WI38 (cell line): Measurements from ENCODE around the gene CIB4.

ENCODE experiments used
- H3K4me3 ChIP-seq: 2 replicates; pipeline ENCODE4 v1.5.1; 2011; ENCODE audit warnings: low read depth, mild to moderate bottlenecking, control low read depth, low read length
- TF ChIP-seq, protein P1 (sequence below): IDR thresholded peaks from 2 replicates; pipeline ENCODE4 v1.5.1; 2012; ENCODE audit warnings: low read depth, mild to moderate bottlenecking, control low read depth, low read length

Gene CIB4

DNA sequence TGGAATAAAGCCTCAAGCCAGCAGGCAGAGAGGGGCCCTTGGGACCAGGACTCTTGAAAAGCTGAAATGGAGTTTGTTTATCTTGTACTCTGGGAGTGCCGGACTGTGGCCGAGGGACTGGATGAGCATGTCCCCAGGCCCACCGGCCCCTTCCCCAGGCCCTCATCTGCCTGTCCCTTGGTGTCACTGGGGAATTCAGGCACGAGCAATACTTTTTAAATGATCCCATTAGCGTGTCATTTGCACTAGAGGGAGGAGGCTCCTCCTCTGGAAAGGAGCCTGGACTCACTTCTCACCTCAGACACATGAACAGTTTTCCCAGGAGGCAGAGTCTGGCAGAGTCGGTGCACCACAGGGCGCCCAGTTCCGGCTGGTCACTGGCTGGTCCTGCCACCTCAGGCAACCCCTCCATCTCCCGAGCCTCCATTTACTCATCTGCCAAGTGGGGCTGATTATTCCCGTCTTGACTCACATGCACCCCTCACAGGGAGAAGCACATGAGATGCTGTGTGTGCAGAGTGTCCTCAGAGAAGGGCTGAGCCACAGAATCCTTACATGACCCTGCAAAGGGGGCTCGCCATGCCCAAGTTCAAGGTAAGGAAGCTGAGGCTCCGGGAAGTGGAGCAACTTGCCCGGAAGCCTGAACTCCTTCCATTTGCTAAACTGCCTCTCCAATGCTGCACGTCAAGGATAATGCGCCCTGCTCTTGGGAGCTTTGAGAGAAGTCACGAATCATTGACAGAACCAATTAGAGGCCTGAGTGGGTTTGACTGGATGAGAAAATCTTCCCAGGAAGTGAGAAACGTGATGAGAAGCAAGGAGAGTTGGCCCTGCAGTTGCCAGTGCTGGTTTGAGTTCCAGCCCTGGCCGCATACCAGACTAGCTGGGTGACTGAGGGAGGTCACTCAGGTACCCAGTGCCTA lies 26.7 kb downstream of the CIB4 start:
- TF ChIP-seq, protein P1, sequence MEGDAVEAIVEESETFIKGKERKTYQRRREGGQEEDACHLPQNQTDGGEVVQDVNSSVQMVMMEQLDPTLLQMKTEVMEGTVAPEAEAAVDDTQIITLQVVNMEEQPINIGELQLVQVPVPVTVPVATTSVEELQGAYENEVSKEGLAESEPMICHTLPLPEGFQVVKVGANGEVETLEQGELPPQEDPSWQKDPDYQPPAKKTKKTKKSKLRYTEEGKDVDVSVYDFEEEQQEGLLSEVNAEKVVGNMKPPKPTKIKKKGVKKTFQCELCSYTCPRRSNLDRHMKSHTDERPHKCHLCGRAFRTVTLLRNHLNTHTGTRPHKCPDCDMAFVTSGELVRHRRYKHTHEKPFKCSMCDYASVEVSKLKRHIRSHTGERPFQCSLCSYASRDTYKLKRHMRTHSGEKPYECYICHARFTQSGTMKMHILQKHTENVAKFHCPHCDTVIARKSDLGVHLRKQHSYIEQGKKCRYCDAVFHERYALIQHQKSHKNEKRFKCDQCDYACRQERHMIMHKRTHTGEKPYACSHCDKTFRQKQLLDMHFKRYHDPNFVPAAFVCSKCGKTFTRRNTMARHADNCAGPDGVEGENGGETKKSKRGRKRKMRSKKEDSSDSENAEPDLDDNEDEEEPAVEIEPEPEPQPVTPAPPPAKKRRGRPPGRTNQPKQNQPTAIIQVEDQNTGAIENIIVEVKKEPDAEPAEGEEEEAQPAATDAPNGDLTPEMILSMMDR = no peak
- no peak overlapping the region for H3K4me3 ChIP-seq

DNA sequence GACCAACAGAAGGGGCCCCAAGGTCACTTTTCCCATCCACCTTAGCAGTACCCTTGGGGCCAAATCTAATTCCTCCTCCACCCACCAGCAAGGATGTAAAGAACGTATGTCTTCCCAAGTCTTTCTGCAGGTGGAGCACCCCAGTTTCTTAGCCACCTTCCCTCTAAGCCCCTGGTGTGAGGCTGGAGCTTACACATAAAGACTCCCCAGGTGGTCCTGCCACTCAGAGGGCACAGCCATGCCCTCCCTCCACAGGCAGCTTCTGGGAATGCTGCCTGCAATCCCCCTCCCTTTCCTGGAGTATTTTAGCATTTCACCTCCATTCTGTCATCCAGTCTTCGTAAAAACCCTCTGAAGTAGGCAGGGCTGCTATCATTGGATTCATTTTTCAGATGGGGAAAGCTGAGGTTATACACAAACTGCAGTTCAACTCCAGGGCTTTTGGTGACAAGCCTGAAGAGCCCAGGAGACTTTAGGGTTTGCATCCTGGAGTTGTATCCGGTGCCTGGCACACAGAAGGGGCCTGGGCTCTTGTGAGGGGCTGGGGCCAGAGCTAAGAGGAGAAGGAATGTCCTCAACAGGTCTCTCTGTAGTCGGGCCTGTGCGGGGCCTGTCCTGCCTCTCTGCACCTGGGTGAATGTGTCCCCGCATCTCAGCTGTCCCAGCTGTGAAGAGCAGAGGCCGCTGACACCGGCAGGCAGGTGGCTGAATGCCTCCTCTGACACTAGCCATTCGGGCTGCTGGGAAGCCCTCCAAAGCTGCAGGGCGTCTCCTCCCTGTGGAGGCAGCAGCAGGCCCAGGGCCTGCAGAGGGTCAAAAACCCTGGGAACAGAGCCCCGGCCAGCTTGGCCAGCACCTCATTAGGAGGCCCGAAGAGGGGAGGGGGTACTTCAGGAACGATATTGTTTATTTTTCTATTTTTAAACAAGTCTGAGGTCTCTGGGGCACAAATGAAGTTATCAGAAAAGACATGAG lies 27.6 kb downstream of the CIB4 start:
- H3K4me3 ChIP-seq = no peak overlapping the region
- TF ChIP-seq, protein P1 = no peak

DNA sequence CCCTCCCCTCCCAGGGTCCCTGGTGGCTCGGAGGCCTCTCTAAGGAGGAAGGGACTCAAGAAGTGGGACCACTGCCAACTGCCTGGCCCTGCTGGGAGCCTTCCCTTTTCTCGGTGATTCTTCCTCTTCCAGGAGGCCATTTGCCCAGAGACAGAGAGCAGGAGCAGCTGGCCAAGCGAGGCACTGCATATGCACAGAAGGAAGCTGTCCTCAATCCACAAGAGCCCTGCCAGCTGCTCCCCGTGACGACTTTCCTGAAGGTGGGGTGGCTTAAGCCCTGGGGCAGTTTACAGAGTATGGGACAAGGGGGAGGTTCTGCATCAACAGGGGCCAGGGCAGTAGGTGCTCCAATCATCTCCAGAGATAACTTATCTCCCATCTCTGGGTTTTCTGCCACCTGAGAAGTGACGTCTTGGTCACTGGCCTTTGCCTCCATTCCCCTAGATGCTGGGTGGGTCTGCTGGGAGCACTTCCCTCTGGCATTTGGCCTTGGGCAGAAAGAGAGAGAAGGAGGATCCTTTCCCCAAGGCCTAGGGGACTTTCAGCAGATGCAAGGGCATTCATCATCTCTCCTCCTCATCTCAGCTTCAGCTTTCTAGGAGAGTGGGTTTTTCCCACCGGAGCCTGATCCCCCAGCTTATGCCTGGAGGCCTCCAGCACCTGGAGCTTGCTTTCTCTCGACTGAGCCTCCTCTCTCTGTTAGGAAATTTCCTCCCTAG lies 28.5 kb downstream of the CIB4 start:
- TF ChIP-seq, protein P1 = no peak
- no peak overlapping the region for H3K4me3 ChIP-seq

DNA sequence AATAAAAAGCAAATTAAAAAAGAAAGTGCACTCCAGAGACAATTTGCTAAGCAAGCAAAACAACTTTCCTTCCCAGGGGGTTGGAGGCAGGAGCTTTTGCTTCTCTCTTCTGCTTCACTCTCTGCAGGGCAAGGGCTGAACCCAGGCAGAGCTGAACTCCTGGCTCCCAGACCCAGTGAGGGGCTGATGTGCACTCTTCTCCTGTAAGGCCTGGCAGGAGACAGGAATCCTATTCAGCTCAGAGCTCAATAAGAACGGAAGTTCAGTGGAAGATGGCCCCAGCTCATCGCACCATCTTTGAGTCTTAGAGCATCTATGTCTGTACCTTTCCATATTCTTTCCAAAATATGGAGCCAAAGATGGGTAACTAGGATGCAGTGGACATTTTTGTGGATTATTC lies 29.1 kb downstream of the CIB4 start:
- TF ChIP-seq, protein P1 = no peak
- H3K4me3 ChIP-seq = no peak overlapping the region

DNA sequence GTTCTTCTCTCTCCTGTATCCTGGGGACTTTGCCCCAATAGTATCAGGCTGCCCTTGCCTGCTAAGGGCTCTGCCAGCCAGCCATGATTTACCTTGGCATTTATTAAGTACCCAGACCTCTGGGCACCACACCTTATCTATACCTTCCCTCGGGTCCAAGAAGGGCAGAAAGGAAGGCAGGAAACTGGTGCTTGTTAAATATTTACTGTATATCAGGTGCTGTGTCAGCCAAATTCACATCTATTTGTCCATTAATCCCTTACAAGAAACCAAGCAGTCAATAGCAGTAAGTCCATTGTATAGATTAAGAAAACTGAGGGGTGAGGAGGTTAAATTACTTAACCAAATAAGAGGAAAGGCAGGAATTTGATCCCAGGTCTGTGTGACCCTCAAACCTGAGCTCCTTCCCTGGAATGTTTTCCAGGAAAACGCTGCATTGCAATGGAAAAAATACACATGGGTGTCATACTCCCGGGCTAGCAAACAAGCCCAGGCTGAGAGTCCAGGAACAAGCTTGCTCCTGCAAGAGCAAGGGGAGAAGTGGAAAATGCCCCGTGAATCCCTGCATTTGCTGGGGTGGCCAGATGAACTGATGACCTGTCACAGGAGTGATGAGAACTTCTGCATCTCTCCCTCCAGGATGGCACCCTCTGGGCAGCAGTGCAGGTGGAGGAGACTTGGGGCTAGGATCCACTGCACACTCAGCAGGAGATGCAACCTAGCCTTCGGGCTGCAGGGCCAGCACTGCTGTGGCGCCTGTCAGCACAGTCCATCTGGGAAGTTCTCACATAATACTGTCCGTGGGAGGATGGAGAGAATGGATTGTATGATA lies 30.4 kb downstream of the CIB4 start:
- H3K4me3 ChIP-seq = no peak overlapping the region
- TF ChIP-seq, protein P1 = no peak

DNA sequence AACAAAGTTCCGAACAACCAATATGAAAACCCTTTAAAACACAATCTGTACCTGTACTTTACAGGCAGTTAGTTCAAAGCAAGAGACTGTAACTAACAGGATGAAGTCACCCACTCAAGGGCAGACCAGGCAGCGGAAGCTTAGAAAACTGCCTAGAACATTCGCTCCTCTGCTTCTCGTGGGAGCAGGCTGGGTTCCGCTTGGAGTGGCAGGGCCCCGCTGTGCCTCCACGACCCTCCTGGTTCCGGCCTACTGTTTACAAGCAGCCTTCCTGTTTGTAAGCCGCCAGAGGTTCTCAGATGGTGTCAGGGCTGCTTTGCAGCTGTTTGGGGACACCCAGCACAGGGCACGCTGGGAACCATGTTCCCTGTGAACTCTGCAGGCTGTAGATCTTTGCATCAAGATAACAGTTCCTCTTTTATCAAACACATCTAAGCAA lies 31.3 kb downstream of the CIB4 start:
- no peak overlapping the region for H3K4me3 ChIP-seq
- TF ChIP-seq, protein P1 = no peak
